GM23338 (cell line): ENCODE data around the gene CACNA1A. TPM values are rescaled to one million over a fixed set of nuclear protein-coding genes. Genes with fewer than 3 reads are reported as not detected.

Experiments
- ATAC-seq: fragments of 200-7000 bp; cut with Tn5 transposase; 3 replicates; pipeline ENCODE4 v1.9.1; 2020
- DNase-seq: peaks from one replicate; pipeline ENCODE4 v3.0.0-alpha.2; 2015; ENCODE audit warnings: low spot score
- H2AFZ ChIP-seq: fragments of 200-600 bp; sonication (generic); 2 replicates; pipeline ENCODE4 v1.8.0; 2016; ENCODE audit warnings: antibody characterized with exemption, mild to moderate bottlenecking, moderate library complexity
- H3F3A ChIP-seq: fragments of 200-600 bp; sonication (generic); replicated peaks from 2 replicates; pipeline ENCODE4 v1.8.0; 2017; ENCODE audit warnings: antibody characterized with exemption, mixed run types, low read depth
- H3K27ac ChIP-seq: fragments of 200-600 bp; sonication (generic); 2 replicates; pipeline ENCODE4 v1.6.1; 2016; ENCODE audit warnings: low read depth
- H3K27me3 ChIP-seq: fragments of 200-600 bp; sonication (generic); 2 replicates; pipeline ENCODE4 v1.8.0; 2016; ENCODE audit warnings: mild to moderate bottlenecking, mixed run types, moderate library complexity; ENCODE audit not compliant: insufficient read depth
- H3K36me3 ChIP-seq: fragments of 200-600 bp; sonication (generic); 2 replicates; pipeline ENCODE4 v1.8.0; 2016; ENCODE audit warnings: mild to moderate bottlenecking; ENCODE audit not compliant: insufficient read depth
- H3K4me1 ChIP-seq: fragments of 200-600 bp; sonication (generic); 2 replicates; pipeline ENCODE4 v1.8.0; 2016; ENCODE audit warnings: mild to moderate bottlenecking, moderate library complexity; ENCODE audit not compliant: insufficient read depth
- H3K4me2 ChIP-seq: fragments of 200-600 bp; sonication (generic); 2 replicates; pipeline ENCODE4 v1.7.1; 2017; ENCODE audit warnings: mixed run types
- H3K4me3 ChIP-seq: fragments of 200-600 bp; sonication (generic); 2 replicates; pipeline ENCODE4 v1.6.1; 2016; ENCODE audit warnings: mixed run types
- H3K79me2 ChIP-seq: fragments of 200-600 bp; sonication (generic); replicated peaks from 2 replicates; pipeline ENCODE4 v1.8.0; 2017; ENCODE audit warnings: mild to moderate bottlenecking; ENCODE audit not compliant: insufficient read depth
- H3K9me2 ChIP-seq: fragments of 200-600 bp; sonication (generic); 2 replicates; pipeline ENCODE4 v1.8.0; 2017; ENCODE audit not compliant: insufficient read depth
- H4K20me1 ChIP-seq: fragments of 200-600 bp; sonication (generic); replicated peaks from 2 replicates; pipeline ENCODE4 v1.8.0; 2017; ENCODE audit warnings: mild to moderate bottlenecking; ENCODE audit not compliant: insufficient read depth
- H3K27ac Mint-ChIP-seq: 2 replicates; pipeline ENCODE4 v1.8.0; 2020; ENCODE audit warnings: inconsistent platforms, mild to moderate bottlenecking, moderate library complexity, mixed read lengths
- H3K27me3 Mint-ChIP-seq: 3 replicates; pipeline ENCODE4 v1.8.0; 2022; ENCODE audit warnings: low read depth, mild to moderate bottlenecking, moderate library complexity, mixed read lengths, inconsistent platforms; ENCODE audit not compliant: insufficient read depth, poor library complexity
- H3K36me3 Mint-ChIP-seq: 3 replicates; pipeline ENCODE4 v1.8.0; 2021; ENCODE audit warnings: low read depth, mild to moderate bottlenecking, inconsistent platforms, moderate library complexity, mixed read lengths
- H3K4me1 Mint-ChIP-seq: 3 replicates; pipeline ENCODE4 v1.8.0; 2020; ENCODE audit warnings: mild to moderate bottlenecking, inconsistent platforms, mixed read lengths
- H3K4me3 Mint-ChIP-seq: 3 replicates; pipeline ENCODE4 v1.8.0; 2021; ENCODE audit warnings: moderate library complexity, mild to moderate bottlenecking, inconsistent platforms, mixed read lengths
- H3K9me3 Mint-ChIP-seq: 3 replicates; pipeline ENCODE4 v1.8.0; 2020; ENCODE audit warnings: moderate library complexity, mild to moderate bottlenecking, inconsistent platforms, mixed read lengths
- CREB1 ChIP-seq: fragments of 250-450 bp; sonication (Bioruptor Pico); IDR thresholded peaks from 2 replicates; pipeline ENCODE4 v1.5.0; 2020; ENCODE audit warnings: low read depth, mild to moderate bottlenecking, moderate library complexity
- EZH2phosphoT487 ChIP-seq: fragments of 200-600 bp; sonication (generic); IDR thresholded peaks from one replicate; pipeline ENCODE4 v1.8.1; 2018; ENCODE audit warnings: antibody characterized with exemption; ENCODE audit not compliant: unreplicated experiment
- NANOG ChIP-seq: IDR thresholded peaks from 2 replicates; pipeline ENCODE4 v1.6.1; 2016; ENCODE audit warnings: antibody characterized with exemption, borderline replicate concordance
- POLR2AphosphoS5 ChIP-seq: IDR thresholded peaks from 2 replicates; pipeline ENCODE4 v1.6.1; 2016; ENCODE audit warnings: antibody characterized with exemption, low read depth
- STAT1 ChIP-seq: IDR thresholded peaks from one replicate; pipeline ENCODE4 v1.6.1; 2016; ENCODE audit warnings: antibody characterized with exemption; ENCODE audit not compliant: unreplicated experiment
- ZNF114 ChIP-seq: fragments of 250-450 bp; sonication (Bioruptor Pico); IDR thresholded peaks from 2 replicates; pipeline ENCODE4 v1.5.0; 2020; ENCODE audit warnings: mild to moderate bottlenecking, moderate library complexity
- polyA plus RNA-seq: library from polyadenylated mRNA; unstranded; fragments of >200 nt; fragmentation: Nextera tagmentation; extraction: Ambion mirVana; gene quantifications from 2 replicates; pipeline ENCODE4 v1.2.1, GENCODE V29; 2016
- total RNA-seq: library from RNA; depleted of rRNA; stranded (reverse); fragments of >200 nt; shearing (Covaris generic); gene quantifications from 2 replicates; pipeline ENCODE4 v1.2.3, GENCODE V29; 2014
- TF ChIP-seq, protein P1 (sequence below): fragments of 250-450 bp; sonication (Bioruptor Pico); IDR thresholded peaks from 2 replicates; pipeline ENCODE4 v1.5.0; 2020; ENCODE audit warnings: mild to moderate bottlenecking, moderate library complexity

CACNA1A gene
- total and polyA plus RNA-seq, 2 experiments from 2014 or later = 7.4 to 20.3 TPM

DNA sequence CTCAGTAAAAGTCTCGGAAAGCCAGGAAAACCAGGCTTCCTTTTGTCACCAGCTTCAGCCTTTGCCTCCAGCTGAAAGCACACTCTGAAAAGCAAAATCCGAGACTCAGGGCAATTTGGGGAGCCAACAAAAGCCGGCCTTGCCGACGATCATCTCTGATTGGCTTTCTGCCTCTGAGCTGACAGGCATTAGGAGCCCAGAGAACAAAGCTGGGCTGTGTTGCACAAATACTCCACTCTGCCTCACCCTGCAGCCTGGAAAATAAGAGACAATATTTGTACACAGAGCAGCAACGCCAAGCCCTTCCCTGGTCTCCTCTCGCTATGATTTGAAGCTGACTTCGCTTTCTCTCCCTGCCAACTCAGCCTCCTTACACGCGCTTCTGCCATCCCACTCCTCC lies 46.9 kb downstream of the CACNA1A start:
- H3K36me3 ChIP-seq = no peaks in the 10 kb centered on the region
- Mint-ChIP-seq H3K4me3 (peak overlapping the region; percentile 52), H3K4me1 (peaks cover 42% of the 10 kb centered on the region), H3K27ac (peak overlapping the region; percentile 36), H3K27me3 (peaks cover 15% of the 10 kb centered on the region), H3K36me3 (peaks cover 7% of the 10 kb centered on the region), H3K9me3 (no peaks in the 10 kb centered on the region; the same call in 2 of the 3 replicates)
- H4K20me1 ChIP-seq = peaks cover 15% of the 10 kb centered on the region
- H3K27ac ChIP-seq = peak overlapping the region; percentile 83
- peak overlapping the region; percentile 62 for H3K4me2 ChIP-seq
- H3F3A ChIP-seq = peaks cover 14% of the 10 kb centered on the region; the same call in 1 of the 2 replicates
- H2AFZ ChIP-seq = no peak overlapping the region
- H3K4me3 ChIP-seq = peak overlapping the region; percentile 33; the same call in 1 of the 2 replicates
- DNase-seq = peak; percentile 30
- TF ChIP-seq STAT1 (no peak), EZH2phosphoT487 (no peak), NANOG (no peak), CREB1 (CRISPR knock-in tag) (no peak), ZNF114 (no peak)
- TF ChIP-seq, protein P1, sequence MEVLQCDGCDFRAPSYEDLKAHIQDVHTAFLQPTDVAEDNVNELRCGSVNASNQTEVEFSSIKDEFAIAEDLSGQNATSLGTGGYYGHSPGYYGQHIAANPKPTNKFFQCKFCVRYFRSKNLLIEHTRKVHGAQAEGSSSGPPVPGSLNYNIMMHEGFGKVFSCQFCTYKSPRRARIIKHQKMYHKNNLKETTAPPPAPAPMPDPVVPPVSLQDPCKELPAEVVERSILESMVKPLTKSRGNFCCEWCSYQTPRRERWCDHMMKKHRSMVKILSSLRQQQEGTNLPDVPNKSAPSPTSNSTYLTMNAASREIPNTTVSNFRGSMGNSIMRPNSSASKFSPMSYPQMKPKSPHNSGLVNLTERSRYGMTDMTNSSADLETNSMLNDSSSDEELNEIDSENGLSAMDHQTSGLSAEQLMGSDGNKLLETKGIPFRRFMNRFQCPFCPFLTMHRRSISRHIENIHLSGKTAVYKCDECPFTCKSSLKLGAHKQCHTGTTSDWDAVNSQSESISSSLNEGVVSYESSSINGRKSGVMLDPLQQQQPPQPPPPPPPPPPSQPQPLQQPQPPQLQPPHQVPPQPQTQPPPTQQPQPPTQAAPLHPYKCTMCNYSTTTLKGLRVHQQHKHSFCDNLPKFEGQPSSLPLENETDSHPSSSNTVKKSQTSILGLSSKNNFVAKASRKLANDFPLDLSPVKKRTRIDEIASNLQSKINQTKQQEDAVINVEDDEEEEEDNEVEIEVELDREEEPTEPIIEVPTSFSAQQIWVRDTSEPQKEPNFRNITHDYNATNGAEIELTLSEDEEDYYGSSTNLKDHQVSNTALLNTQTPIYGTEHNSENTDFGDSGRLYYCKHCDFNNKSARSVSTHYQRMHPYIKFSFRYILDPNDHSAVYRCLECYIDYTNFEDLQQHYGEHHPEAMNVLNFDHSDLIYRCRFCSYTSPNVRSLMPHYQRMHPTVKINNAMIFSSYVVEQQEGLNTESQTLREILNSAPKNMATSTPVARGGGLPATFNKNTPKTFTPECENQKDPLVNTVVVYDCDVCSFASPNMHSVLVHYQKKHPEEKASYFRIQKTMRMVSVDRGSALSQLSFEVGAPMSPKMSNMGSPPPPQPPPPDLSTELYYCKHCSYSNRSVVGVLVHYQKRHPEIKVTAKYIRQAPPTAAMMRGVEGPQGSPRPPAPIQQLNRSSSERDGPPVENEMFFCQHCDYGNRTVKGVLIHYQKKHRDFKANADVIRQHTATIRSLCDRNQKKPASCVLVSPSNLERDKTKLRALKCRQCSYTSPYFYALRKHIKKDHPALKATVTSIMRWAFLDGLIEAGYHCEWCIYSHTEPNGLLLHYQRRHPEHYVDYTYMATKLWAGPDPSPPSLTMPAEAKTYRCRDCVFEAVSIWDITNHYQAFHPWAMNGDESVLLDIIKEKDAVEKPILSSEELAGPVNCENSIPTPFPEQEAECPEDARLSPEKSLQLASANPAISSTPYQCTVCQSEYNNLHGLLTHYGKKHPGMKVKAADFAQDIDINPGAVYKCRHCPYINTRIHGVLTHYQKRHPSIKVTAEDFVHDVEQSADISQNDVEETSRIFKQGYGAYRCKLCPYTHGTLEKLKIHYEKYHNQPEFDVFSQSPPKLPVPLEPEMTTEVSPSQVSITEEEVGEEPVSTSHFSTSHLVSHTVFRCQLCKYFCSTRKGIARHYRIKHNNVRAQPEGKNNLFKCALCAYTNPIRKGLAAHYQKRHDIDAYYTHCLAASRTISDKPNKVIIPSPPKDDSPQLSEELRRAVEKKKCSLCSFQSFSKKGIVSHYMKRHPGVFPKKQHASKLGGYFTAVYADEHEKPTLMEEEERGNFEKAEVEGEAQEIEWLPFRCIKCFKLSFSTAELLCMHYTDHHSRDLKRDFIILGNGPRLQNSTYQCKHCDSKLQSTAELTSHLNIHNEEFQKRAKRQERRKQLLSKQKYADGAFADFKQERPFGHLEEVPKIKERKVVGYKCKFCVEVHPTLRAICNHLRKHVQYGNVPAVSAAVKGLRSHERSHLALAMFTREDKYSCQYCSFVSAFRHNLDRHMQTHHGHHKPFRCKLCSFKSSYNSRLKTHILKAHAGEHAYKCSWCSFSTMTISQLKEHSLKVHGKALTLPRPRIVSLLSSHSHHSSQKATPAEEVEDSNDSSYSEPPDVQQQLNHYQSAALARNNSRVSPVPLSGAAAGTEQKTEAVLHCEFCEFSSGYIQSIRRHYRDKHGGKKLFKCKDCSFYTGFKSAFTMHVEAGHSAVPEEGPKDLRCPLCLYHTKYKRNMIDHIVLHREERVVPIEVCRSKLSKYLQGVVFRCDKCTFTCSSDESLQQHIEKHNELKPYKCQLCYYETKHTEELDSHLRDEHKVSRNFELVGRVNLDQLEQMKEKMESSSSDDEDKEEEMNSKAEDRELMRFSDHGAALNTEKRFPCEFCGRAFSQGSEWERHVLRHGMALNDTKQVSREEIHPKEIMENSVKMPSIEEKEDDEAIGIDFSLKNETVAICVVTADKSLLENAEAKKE (CRISPR knock-in tag) = no peak
- peak; percentile 38 for ATAC-seq
- H3K27me3 ChIP-seq = no peaks in the 10 kb centered on the region
- peaks cover 27% of the 10 kb centered on the region for H3K4me1 ChIP-seq
- no peaks in the 10 kb centered on the region for H3K79me2 ChIP-seq
- 0 out of 2 replicates have a peak, but pooled peaks cover 2% of the 10 kb centered on the region for H3K9me2 ChIP-seq

DNA sequence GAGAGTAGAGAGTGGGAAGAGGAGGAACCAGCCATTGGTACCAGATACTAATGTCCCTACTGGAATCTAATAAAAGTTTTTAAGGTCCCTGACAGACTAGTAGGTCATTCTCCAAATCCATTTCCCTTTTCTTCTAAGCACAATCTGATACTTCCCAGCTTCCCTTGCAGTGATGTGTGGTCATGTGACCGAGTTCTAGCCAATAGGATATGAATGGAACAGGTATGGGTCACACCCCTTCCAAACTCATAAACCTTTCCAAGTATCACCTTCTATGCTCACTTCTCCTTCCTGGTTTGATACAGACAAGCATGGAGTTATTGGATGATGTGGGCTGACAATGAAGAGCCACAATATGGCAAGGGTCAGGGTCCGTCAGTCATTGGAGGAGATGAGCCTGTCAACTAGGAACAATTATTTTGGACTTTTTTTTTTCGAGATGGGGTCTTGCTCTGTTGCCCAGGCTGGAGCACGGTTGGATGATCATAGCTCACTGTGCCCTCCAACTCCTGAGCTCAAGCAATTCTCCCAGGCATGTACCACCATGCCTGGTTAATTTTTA lies 54.8 kb downstream of the CACNA1A start:
- Histone ChIP-seq H3K4me1 (no peaks in the 10 kb centered on the region), H3K9me2 (no peaks in the 10 kb centered on the region), H3K27ac (no peak overlapping the region), H3K36me3 (peaks cover 15% of the 10 kb centered on the region), H3K4me2 (no peak overlapping the region), H3F3A (no peaks in the 10 kb centered on the region), H3K27me3 (no peaks in the 10 kb centered on the region), H4K20me1 (peaks cover 6% of the 10 kb centered on the region; the same call in 1 of the 2 replicates), H3K4me3 (no peak overlapping the region), H3K79me2 (no peaks in the 10 kb centered on the region), H2AFZ (no peak overlapping the region)
- Mint-ChIP-seq H3K4me1 (no peaks in the 10 kb centered on the region), H3K36me3 (peaks cover 62% of the 10 kb centered on the region), H3K27me3 (peaks cover 7% of the 10 kb centered on the region), H3K27ac (no peak overlapping the region), H3K9me3 (peaks cover 34% of the 10 kb centered on the region), H3K4me3 (no peak overlapping the region)
- no peak for DNase-seq
- no peak for ATAC-seq
- no peak for TF ChIP-seq CREB1 (CRISPR knock-in tag)
- no peak for TF ChIP-seq POLR2AphosphoS5
